Activated CD8-positive, alpha-beta memory T cell treated with anti-CD3 and anti-CD28 coated beads for 48 hours (primary cell): ENCODE measurements around the gene NECAB2.

ENCODE experiments used
- DNase-seq, 3 experiments: peaks; one replicate each; pipeline ENCODE4 v3.0.0-alpha.2; 2020; ENCODE audit warnings: low read depth in 2 of 3, low spot score in 2 of 3

NECAB2 gene

DNA sequence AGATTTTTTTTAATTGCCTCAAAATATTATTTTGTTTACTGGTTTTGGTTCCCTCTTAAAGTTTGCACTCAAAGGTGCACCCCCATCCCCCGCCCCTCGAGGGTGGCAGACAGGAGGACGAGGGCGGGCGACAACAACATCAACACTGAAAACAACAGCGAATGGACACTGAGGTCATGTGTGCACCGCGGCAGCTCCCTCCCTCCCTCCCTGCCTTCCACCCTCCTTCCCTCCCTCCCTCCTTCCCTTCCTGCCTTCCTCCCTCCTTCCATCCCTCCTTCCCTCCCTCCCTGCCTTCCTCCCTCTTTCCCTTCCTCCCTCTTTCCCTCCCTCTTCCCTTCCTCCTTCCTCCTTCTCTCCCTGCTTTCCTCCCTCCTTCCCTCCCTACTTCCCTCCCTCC lies 16.5 kb upstream of the NECAB2 start:
- no peak for DNase-seq

DNA sequence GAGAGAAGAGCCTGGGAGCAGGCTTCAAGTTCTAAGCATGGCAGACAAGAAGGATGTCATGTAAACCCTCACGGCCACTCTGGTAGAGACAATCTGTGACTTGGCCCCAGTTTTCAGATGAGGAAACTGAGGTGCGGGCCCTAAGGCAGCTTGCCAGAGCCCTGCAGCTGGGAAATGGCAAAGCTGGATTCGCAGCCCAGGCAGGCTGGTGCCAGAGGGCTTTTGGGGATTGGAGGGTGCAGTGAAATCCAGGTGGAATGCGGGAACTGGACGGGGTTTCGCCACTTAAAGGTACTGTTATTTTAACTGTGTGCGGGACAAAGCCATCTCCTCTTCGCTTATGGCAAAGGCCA lies 15.5 kb upstream of the NECAB2 start:
- no peak for DNase-seq

DNA sequence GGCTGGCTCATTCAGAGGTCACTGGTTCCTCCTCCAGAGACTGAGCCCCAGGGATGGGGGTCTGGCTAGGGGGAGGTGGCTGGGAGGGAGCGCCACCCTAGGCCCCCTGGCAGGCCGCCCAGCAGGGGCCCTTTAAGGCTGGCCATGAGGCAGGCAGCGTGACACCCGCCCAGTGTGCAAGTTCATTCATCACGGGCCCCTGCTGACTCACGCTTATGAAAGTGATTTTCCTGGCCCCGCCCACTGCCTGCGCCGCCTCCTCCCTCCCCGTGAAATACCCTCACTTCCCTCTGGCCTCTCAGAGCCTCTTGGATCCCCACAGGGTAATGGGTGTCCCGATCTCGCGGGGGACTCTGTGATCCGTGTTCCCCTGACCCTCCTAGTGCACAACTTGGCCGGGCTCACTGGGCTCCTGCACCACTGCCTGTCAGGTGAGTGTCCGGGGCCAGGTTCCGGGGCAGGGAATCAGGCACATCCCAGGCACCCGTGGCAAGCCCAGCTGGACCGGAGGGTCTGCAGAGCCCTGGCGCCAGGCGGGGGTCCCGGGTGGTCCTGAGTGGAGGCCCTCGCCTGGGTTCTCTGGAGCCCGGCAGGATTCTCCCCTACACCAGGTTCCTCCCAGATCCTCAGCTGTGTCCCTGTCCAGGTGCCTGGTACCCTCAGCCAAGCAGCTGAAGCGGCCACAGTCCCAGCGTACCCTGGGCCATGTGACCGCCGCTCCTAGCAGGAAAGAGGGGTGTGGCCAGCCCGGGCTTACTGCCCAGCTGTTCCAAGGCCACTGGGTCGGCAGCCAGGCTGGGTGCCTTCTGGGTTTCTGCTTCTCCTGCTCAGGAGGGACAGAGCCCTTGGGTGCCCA lies 14.9 kb upstream of the NECAB2 start, which contains the start of gene OSGIN1:
Gene OSGIN1, plus strand, starts transcription at position 301 of the 856 bp plus-strand sequence. CDS start 4,432 bp downstream, outside the sequence.
- DNase-seq = peak; percentile 52 to 71 (median 54)

GRCh38 chr16:83953796-83954576 lies 14.1 kb upstream of the NECAB2 start:
- no peak for DNase-seq

DNA sequence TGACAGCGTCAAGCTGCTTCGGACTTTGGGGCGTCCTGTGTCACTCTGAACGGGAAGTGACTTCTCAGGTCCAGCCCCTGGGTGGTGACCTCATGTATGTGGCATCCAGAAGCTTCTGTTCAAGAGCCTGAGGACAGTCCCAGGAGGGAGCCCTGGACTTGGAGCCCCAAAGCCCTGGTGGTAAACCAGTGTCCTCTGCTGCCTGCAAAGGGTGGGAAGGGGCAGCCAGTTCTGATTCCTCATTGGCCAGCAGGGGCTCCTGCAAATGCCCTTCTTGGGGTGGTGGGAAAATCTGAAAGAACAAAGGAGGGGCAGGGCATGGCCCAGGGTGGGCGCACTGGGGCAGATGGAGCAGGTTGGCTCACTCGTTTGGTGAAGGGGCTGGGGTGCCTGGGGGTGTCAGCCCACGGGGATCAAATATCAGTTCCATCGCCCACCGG lies 13.4 kb upstream of the NECAB2 start:
- DNase-seq = no peak

GRCh38 chr16:83955218-83956130 lies 12.6 kb upstream of the NECAB2 start:
- DNase-seq = no peak

DNA sequence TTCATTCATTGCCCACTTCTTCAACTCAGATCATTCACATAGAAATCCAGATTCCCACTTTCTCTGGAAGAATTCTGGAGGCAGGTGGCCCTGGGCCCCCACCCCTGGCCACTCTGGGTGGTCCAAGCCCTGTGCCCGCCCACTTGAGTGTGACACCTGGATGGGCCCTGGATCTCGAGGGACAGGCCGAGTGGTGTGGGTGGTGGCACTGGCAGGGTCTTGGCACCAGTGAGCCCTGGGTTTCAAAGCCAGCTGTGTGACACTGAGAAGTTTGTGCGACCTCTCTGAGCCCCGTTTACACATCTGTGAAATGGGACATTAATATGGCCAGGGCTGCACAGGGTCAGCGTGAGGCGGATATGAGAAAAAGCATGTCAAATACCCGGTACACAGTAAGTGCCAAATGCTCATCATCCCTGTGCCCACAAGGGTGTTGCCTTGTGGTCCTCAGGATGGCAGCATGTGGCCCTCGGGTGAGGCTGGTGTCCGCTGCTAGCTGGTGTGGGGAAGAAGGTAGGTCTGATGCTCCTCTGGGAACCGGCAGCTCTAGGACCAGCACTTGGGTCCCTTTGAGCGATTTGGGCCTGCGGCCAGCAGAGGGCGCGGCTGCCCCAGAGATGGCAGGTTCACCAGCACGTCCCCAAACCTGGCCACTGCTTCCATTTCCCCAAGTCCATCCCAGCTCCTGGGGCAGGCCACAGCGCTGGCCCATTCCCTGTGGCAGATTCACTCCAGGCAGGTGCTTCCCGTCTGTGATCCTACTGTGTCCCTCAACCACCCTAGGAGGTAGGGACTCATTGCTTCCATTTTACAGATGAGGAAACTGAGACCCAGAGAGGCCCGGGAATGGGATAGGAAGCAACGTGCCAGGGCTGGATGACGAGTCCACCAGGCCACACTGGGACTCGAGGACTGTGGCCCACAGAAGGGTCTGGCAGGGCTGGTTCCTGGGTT lies 11.4 kb upstream of the NECAB2 start:
- peak; percentile 46 to 61 (median 60) for DNase-seq

GRCh38 chr16:83957296-83957855 lies 10.7 kb upstream of the NECAB2 start:
- no peak for DNase-seq

GRCh38 chr16:83958137-83958845 lies 9.8 kb upstream of the NECAB2 start:
- DNase-seq = no peak

DNA sequence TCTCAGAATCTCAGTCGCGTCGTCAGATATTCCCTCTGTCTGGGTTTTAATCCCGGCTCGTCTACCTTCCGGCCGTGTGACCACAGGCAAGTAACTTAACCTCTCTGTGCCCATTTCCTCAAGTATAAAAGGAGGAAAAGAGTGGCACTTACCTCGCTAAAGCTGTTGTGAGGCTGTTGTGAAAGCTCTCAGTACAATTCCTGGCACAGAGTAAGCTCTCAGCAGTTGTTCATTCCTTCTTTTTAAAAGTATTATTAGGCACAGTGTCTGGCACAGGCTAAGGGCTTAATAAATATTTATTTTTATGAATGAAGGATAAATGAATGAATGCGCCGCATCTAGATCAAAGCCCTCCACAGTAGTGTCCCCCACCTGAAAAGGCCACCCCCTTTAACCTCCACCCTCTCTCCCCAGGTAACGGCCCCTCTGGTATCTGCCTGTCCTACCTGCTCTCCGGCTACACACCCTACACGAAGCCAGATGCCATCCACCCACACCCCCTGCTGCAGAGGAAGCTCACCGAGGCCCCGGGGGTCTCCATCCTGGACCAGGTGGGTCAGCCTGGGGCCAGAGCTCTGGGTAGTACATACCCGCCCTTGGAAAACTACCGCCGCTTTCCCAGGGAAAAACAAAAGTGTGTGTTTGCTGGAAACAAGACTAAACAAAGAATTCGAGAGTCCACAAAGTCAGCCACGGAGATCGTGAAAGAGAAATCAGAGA lies 9.0 kb upstream of the NECAB2 start:
- DNase-seq = no peak

- DNase-seq = no peak
Observed at GRCh38 chr16:83959656-83960434, 8.2 kb upstream of the NECAB2 start.

DNA sequence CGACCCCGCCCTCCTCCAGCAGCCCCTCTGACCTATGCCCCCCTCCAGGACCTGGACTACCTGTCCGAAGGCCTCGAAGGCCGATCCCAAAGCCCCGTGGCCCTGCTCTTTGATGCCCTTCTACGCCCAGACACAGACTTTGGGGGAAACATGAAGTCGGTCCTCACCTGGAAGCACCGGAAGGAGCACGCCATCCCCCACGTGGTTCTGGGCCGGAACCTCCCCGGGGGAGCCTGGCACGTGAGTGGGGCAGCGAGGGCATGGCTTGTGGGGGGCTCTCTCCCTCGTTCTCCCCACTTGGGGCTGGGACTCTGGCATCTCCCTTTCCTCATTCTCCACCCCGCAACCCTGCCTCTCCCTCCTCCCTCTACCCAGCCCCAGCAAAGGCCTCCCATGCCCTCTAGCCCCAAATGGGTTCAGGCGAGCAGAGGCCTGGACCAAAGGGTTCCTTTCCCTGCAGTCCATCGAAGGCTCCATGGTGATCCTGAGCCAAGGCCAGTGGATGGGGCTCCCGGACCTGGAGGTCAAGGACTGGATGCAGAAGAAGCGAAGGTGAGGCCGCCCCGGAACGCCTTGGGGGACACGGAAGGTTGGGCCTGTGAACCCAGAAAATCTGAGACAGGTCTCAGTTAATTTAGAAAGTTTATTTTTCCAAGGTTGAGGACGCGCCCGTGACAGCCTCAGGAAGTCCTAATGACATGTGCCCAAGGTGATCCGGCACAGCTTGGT lies 7.4 kb upstream of the NECAB2 start:
- no peak for DNase-seq

DNA sequence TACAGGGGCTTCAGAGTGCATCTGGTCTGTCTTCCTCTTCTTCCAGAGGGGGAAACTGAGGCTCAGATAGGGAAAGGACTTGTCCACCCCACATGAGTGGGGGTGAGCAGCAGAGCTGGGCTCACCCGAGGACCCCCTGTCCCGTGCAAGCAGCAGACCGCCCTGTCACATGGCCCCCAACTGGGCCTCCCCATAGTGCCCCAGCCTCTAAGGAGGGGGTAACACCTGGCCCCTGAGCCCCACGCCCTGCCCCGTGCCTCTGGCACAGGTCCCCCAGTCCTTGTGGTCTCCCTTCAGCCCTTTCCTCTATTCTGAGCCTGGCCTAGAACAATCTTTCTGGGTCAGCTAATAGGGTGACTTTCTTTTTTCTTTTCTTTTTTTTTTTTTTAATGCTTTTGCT lies 6.5 kb upstream of the NECAB2 start:
- DNase-seq = no peak

DNA sequence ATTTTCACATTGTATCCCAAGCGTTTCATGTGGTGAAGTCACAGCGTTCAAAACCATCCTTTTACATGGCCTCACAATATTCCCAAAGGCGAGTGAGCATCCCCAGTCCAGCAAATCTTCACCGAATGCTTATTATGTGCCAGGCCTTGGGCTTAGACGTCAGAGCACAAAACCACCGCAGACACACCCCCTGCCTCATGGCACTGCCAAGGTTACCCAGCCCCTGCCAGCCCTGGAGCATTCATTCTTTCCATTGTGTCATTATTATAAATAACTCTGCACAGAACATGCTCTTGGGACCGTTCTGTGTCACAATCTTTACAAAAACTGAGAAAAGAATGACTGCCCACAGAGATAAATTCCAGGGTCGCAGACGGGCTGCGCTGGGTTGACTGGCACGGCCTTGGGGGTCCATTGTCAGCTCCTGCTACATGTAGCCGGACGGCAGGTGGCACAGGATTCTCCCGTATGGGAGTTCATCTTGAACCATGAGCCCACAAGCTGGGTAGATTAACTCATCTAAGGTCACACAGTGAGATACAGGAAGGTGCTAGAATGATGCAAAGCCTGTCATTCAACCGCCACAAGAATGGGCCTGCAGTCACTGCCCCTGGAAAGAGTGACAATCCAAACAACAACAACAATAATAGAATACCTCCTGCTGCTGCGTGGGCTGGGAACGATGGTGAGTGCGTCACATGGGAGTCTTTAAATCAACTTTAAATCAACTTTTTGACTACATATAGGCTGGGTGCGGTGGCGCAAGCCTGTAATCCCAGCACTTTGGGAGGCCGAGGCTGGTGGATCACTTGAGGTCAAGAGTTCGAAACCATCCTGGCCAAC lies 4.5 kb upstream of the NECAB2 start:
- no peak for DNase-seq

GRCh38 chr16:83964684-83965443 lies 3.2 kb upstream of the NECAB2 start:
- no peak for DNase-seq
